Measurements from ENCODE around the gene COMMD7. TPM values are rescaled to one million over a fixed set of nuclear protein-coding genes. Genes with fewer than 3 reads are reported as not detected.
"Not testable (repeated sequence)": the region's sequence is repeated elsewhere in the genome, so short reads cannot be mapped to it uniquely, and the experiment has no call there.

Gene COMMD7
- total RNA-seq, 2 experiments from 2014 or later, result 52.6 to 55.6 TPM

DNA sequence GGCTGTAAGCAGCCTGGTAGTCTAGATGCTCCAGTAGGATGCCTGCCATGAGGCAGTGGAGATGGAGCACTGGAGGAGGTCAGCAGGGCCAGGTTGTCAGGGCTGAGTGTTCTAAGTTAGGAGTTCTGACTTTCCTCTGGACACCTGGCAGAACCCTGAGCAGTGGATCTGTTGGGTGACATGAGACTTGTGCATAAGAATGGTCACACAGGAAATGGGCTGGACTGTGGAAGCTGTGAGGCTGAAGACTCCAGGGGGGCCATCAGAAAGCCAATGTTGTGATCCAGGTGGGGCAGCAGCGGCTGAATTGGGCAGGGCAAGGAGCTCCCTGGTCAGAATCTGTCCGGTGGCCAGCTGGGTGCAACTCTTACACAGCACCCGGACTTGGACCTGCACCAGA is 45.7 kb downstream of the COMMD7 start:
- peaks cover 2% of the 10 kb centered on the region for H3K4me1 Mint-ChIP-seq
- no peak overlapping the region for H3K4me3 Mint-ChIP-seq
- DNase-seq, result no peak
- no peaks in the 10 kb centered on the region for H3K27me3 Mint-ChIP-seq
- no peaks in the 10 kb centered on the region for H3K9me3 Mint-ChIP-seq
- ATAC-seq (ENCODE audit: low read depth), result no peak
- H3K27ac Mint-ChIP-seq, result no peak overlapping the region
- POLR2A ChIA-PET, result interaction anchor here (1.2 kb wide), 1 partner anchor 81 kb away, joined by 3 read pairs; no protein-coding TSS in a partner anchor
- H3K36me3 Mint-ChIP-seq, result peaks cover 14% of the 10 kb centered on the region

DNA sequence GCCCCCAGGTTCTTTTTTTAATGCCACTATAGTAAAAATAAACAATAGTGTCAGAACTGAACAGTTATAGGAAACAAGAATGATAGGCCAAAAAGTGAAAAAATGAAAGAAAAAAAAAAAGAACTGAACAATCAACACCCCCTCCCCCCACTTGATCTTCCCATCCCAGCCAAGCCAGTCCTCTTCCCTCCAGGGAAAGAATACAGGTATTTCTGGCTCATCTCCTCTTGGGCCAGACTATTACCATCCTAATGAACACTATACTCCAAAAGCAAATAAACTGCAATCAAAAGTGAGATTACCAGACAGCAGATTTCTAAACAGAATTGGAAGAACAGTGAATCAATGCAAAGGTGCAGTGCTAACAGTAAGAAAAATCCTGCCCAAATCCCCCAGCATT is 48.2 kb downstream of the COMMD7 start:
- Mint-ChIP-seq H3K4me1 (peaks cover 2% of the 10 kb centered on the region), H3K27me3 (no peaks in the 10 kb centered on the region), H3K4me3 (no peak overlapping the region), H3K36me3 (peaks cover 9% of the 10 kb centered on the region), H3K9me3 (no peaks in the 10 kb centered on the region), H3K27ac (no peak overlapping the region)
- ATAC-seq (ENCODE audit: low read depth), result no peak
- DNase-seq, result no peak
- POLR2A ChIA-PET, result no interaction called here

DNA sequence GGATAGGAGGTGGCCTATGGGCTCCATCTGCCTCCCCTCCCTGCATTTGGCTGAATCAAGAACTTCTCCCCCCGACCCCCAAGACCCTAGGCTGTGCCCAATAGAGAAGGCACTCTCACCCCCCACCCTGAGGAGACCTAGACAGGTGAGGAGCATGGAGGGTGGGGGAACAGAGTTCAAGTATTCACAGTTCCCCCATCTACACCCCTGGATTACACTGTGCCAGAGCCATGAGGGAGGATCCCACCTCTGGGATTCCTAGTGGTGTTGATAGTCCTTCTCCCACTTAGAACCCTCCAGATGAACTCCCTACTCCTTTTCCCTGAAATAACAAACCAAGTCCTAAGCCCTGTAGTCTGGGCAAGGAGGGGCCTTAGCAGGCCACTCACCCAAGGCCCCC is 54.3 kb downstream of the COMMD7 start:
- H3K36me3 Mint-ChIP-seq; H3K9me3 Mint-ChIP-seq; H3K4me3 Mint-ChIP-seq; DNase-seq; H3K27me3 Mint-ChIP-seq; ATAC-seq (ENCODE audit: low read depth); H3K4me1 Mint-ChIP-seq; H3K27ac Mint-ChIP-seq: not testable (repeated sequence)
- POLR2A ChIA-PET, result interaction anchor here (0.6 kb wide), 1 partner anchor 785 kb away, joined by 4 read pairs; no protein-coding TSS in a partner anchor

DNA sequence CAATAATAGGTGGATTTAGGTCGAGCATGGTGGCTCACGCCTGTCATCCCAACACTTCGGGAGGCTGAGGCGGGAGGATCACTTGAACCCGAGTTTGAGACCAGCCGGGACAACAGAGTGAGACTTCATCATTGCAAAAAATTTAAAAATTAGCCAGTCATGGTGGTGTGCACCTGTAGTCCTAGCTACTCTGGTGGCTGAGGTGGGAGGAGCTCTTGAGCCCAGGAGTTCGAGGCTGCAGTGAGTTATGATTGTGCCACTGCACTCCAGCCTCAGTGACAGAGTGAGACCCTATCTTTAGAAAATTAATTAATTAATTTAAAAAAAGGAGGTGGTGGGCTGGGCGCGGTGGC is 56.1 kb downstream of the COMMD7 start:
- no peaks in the 10 kb centered on the region for H3K27me3 Mint-ChIP-seq
- no peak overlapping the region for H3K4me3 Mint-ChIP-seq
- H3K36me3 Mint-ChIP-seq, result peaks cover 3% of the 10 kb centered on the region
- no peak overlapping the region for H3K27ac Mint-ChIP-seq
- no peak for DNase-seq
- POLR2A ChIA-PET, result no interaction called here
- no peaks in the 10 kb centered on the region for H3K9me3 Mint-ChIP-seq
- peaks cover 8% of the 10 kb centered on the region for H3K4me1 Mint-ChIP-seq
- ATAC-seq (ENCODE audit: low read depth), result no peak

DNA sequence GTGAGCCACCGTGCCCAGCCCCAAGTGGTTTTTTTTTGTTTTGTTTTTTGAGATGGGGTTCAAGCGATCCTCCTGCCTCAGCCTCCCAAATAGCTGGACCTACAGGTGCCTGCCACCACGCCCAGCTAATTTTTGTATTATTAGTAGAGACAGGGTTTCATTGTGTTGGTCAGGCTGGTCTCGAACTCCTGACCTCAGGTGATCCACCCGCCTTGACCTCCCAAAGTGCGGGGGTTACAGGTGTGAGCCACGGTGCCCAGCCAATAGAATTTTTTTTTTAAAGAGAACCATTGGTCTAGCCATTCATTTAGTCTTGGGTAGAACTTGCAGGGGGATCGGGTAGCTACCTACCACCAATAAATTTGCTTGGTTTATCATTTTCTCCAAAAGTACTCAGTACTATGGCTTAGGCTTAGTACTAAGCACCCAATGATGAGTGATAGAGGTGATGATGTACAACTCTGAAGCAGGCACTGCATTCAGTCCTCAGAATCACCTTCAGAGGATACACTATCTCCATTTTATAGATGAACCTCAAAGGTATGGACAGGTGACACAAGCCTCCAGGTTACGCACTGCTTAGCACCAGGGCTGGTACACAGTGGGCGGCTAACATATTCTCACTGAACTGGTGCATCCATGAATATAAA is 56.6 kb downstream of the COMMD7 start:
- ATAC-seq (ENCODE audit: low read depth) (no peak), DNase-seq (no peak)
- Mint-ChIP-seq H3K4me3 (no peak overlapping the region), H3K27me3 (no peaks in the 10 kb centered on the region), H3K36me3 (peaks cover 3% of the 10 kb centered on the region), H3K9me3 (no peaks in the 10 kb centered on the region), H3K27ac (no peak overlapping the region), H3K4me1 (peaks cover 11% of the 10 kb centered on the region)
- POLR2A ChIA-PET, result no interaction called here

DNA sequence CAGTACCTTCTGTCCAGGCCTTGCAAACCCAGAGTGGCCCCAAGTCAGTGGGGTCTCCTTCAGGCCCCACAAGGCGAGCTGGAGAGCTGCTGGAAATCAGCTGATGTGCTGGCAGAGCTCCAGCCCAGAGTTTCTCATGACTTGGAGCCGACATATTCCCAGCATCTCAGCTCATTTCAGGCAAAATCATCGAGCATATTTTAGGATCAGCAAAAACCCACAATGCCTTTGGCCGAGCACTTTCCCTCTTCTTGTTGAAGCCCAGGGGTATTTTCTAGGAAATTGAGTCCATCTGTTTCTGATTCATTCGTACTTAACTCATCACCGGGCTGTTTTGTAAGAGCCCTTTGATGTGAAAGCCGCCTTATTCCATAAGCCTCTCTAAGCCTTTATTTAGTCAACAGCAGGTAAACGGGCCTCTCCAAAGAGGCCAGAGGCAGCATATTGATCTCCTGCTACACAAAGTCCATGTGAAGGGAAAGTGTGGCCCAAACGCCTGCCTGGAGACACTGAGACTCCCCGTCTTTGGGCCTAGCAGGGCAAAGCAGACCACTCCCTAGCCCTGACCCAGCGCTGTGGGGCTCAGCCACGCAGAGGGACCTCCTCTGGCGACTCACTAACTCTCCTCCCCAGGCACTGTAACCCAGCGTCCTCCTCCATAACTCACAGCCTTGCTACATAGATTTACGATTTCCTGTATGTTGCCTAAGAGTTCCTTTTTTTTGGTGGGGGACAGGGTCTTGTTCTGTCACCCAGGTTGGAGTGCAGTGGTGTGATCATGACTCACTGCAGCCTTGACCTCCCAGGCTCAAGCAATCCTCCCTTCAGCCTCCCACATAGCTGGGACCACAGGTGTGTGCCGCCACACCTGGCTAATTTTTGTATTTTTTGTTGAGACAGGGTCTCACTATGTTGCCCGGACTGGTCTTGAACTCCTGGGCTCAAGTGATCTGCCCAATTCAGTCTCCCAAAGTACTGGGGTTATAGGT is 57.4 kb downstream of the COMMD7 start:
- Mint-ChIP-seq H3K4me1 (peaks cover 17% of the 10 kb centered on the region), H3K36me3 (peaks cover 3% of the 10 kb centered on the region), H3K9me3 (no peaks in the 10 kb centered on the region), H3K4me3 (no peak overlapping the region), H3K27me3 (no peaks in the 10 kb centered on the region), H3K27ac (no peak overlapping the region)
- POLR2A ChIA-PET, result interaction anchor here (0.9 kb wide), 1 partner anchor 45 kb away, joined by 3 read pairs; no protein-coding TSS in a partner anchor
- DNase-seq (no peak), ATAC-seq (ENCODE audit: low read depth) (no peak)

DNA sequence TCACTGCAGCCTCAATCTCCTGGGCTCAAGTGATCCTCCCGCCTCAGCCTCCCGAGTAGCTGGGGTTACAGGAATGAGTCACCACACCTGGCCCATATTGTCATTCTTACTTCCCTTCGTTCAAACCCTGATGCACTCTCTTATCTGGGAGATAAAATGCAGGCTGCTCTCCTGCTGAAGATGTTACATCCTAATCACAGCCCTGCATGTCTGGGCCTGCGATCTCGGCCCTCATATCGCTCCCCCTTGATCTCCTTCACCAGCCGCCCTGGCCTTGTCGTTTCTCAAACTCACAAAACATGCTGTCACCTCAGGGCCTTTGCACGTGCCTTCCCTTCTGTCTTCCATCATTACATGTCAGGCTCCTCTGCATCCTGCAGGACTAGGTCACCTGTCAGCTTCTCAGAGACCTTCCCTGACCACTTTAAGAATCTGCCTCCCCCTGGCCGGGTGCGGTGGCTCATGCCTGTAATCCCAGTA is 60.7 kb downstream of the COMMD7 start:
- H3K9me3 Mint-ChIP-seq, result no peaks in the 10 kb centered on the region
- peaks cover 20% of the 10 kb centered on the region for H3K4me1 Mint-ChIP-seq
- H3K27me3 Mint-ChIP-seq, result no peaks in the 10 kb centered on the region
- DNase-seq (no peak), ATAC-seq (ENCODE audit: low read depth) (no peak)
- H3K36me3 Mint-ChIP-seq, result peaks cover 3% of the 10 kb centered on the region
- H3K4me3 Mint-ChIP-seq, result no peak overlapping the region
- POLR2A ChIA-PET, result no interaction called here
- no peak overlapping the region for H3K27ac Mint-ChIP-seq

DNA sequence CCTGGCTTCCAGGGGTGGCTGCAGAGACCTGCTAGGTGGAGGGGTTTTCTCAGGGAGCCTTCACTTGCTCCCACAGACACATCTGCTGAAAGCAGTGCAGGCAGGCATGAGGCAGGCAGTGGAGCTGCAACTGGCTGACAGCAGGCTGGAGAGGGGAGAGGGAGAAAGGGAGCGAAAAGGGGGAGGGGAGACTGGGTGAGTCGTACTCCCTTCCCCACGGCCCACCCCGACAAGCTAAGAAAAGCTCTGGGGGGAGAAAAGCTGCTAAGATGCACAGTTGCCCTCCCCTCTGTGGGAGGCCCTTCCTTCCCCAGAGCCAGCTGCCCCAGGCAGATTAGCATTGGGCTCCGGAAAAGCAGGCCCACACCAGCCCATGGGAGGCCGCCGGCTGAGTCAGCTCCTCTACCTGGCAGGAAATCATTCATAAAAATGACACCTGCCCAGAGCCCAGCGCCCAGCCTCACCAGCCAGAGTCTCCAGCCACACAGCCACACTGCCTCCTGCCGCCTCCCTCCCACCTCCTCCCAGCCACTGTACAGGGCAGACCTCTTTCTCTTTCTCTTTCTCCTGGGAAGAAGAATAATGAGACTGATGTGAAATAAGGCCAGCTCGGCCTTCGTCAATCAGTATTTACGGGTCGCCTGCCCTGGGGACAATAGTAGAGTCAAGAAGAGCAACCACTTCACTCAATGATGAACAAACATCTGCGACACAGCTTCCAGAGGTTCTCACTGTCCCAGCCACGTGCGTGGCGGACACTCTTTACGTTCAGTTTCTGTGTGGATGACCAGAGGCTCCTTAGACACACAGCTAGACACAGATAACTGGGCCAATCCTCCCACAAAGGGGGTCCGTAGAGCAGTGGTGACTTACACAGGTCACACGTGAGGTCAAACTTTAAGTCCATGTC is 61.8 kb downstream of the COMMD7 start:
- Mint-ChIP-seq H3K4me3 (peak overlapping the region; percentile 57), H3K27me3 (no peaks in the 10 kb centered on the region), H3K27ac (peak overlapping the region; percentile 68), H3K4me1 (peaks cover 24% of the 10 kb centered on the region), H3K9me3 (no peaks in the 10 kb centered on the region), H3K36me3 (peaks cover 3% of the 10 kb centered on the region)
- DNase-seq, result peak; percentile 44
- peak; percentile 66 for ATAC-seq (ENCODE audit: low read depth)
- POLR2A ChIA-PET, result interaction anchor here (1.0 to 1.5 kb wide), 5 partner anchors 54 to 87 kb away, joined by 3 to 5 read pairs (median 3); partner anchors contain the start of genes COMMD7 and DNMT3B

DNA sequence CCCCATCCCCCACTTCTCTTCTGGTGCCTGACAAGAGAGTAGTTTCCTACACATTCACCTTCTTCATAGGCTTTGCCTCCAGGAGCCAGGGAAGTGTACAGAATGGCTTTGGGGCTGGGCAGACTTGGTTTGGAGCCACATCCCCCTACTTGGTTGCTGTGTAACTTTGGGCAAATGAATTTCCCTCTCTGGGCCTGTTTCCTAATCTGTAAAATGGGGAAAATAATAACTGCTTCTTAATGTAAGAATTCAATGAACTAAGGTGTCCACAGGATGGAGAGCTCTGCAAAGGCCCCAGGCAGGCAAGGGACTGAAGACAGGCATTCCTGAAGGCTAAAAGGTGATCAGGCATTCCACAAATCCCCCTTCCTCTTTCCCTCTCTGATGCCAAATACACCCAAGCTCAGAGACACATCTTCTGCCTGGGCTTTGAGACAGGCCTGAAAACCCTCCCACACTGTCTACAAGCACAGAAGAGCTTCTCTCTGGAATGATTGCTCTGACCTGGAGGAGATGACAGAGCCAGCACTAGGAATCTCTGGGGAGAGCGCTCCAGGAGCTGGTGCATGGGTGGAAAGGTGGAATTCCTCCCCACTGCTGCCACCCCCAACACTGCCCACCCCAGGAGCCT is 62.6 kb downstream of the COMMD7 start:
- no peak overlapping the region for H3K4me3 Mint-ChIP-seq
- peak overlapping the region; percentile 68 for H3K27ac Mint-ChIP-seq
- H3K36me3 Mint-ChIP-seq, result peaks cover 3% of the 10 kb centered on the region
- ATAC-seq (ENCODE audit: low read depth), result no peak
- no peaks in the 10 kb centered on the region for H3K9me3 Mint-ChIP-seq
- DNase-seq, result no peak
- H3K4me1 Mint-ChIP-seq, result peaks cover 25% of the 10 kb centered on the region
- no peaks in the 10 kb centered on the region for H3K27me3 Mint-ChIP-seq
- POLR2A ChIA-PET, result interaction anchor here (1.0 to 1.5 kb wide), 4 partner anchors 55 to 88 kb away, joined by 3 to 5 read pairs (median 4); partner anchors contain the start of gene DNMT3B

DNA sequence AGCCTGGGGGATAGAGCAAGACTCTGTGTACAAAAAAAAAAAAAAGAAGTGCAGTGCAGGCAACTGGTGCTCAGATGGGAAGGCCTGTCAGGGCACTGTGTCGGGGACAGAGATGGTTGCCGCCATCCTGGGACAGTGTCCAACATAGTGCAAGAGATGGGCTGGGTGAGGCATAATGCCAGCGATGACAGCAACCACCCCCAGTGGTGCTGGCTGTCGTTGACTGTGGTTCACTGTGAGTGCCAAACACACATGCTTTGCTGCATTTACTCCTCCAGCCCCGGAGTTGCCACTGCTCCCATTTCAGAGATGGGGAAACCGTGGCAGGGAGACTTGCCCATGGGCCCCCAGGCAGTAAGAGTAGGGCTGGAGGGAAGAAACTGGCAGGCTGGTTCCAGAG is 64.3 kb downstream of the COMMD7 start:
- Mint-ChIP-seq H3K9me3 (no peaks in the 10 kb centered on the region), H3K36me3 (peaks cover 3% of the 10 kb centered on the region), H3K27me3 (no peaks in the 10 kb centered on the region), H3K4me1 (peaks cover 28% of the 10 kb centered on the region), H3K4me3 (no peak overlapping the region), H3K27ac (no peak overlapping the region)
- DNase-seq (no peak), ATAC-seq (ENCODE audit: low read depth) (no peak)
- POLR2A ChIA-PET, result no interaction called here

DNA sequence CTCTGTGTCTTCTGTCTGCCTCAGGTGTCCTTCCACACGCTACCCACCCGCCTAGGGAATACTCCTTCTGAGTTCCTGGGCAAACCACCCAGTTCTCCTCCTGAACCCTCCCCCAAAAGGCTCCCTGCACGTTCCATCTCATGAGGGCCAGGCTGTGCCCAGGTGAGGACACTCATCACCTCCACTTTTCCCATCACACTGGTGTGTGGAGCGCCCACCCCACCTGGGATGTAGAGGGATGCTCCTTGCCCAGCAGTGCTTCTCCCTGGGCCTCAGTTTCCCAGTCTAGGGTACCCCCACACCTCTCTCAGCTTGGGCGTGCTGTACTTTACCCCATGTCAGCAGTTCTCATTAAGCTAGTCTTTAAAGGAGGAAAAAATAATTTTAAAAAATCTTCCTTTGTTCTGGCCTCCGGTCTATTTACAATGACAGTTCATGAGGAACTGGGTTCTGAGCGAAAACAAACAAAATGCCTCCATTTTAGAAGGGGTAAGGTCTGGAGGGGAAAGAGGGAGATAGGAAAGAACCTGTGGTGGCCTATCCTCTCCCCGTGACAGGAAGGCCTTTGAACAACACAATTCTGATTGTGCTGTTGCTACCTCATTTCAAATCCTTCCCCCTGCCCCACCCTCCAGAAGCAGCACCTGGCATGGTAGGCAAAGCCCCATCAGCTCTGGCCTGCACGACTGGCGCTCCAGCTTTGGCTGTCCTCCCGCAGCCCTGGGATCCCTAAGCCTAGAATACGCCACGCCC is 67.9 kb downstream of the COMMD7 start:
- H3K4me3 Mint-ChIP-seq, result no peak overlapping the region
- peaks cover 29% of the 10 kb centered on the region for H3K4me1 Mint-ChIP-seq
- H3K27me3 Mint-ChIP-seq, result no peaks in the 10 kb centered on the region
- ATAC-seq (ENCODE audit: low read depth) (no peak), DNase-seq (no peak)
- H3K36me3 Mint-ChIP-seq, result no peaks in the 10 kb centered on the region
- no peaks in the 10 kb centered on the region for H3K9me3 Mint-ChIP-seq
- POLR2A ChIA-PET, result interaction anchor here (4.1 kb wide), 1 partner anchor 102 kb away, joined by 46 read pairs; no protein-coding TSS in a partner anchor
- peak overlapping the region; percentile 20 for H3K27ac Mint-ChIP-seq

DNA sequence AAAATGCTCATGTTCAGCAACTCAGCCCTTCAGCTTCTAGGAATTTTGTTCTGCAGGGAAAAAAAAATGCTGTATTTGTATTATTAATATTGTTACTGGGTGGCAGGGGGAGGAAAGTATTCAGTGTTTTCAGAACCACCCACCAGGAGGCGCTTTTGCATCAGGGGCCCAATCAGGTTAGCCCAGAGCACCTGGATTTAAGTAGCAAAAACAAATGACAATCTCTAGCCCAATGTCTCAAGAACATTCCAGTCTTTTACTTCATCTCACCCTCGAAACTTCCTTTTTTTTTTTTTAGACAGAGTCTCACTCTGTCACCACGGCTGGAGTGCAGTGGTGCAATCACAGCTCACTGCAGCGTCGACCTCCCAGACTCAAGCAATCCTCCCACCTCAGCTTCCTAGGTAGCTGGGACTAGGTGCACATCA is 68.9 kb downstream of the COMMD7 start:
- Mint-ChIP-seq H3K4me3 (no peak overlapping the region), H3K4me1 (peaks cover 29% of the 10 kb centered on the region), H3K36me3 (no peaks in the 10 kb centered on the region), H3K27ac (peak overlapping the region; percentile 0), H3K27me3 (no peaks in the 10 kb centered on the region), H3K9me3 (no peaks in the 10 kb centered on the region)
- DNase-seq (peak; percentile 71), ATAC-seq (ENCODE audit: low read depth) (no peak)
- POLR2A ChIA-PET, result interaction anchor here (0.7 to 4.1 kb wide), 4 partner anchors 68 to 153 kb away, joined by 3 to 46 read pairs (median 10); partner anchors contain the start of genes COMMD7 and DNMT3B
